Measurements from ENCODE around the gene LHFPL3. TPM values are rescaled to one million over a fixed set of nuclear protein-coding genes. Genes with fewer than 3 reads are reported as not detected.

Gene LHFPL3
- total and polyA plus RNA-seq, 2 experiments from 2014 or later = not detected

DNA sequence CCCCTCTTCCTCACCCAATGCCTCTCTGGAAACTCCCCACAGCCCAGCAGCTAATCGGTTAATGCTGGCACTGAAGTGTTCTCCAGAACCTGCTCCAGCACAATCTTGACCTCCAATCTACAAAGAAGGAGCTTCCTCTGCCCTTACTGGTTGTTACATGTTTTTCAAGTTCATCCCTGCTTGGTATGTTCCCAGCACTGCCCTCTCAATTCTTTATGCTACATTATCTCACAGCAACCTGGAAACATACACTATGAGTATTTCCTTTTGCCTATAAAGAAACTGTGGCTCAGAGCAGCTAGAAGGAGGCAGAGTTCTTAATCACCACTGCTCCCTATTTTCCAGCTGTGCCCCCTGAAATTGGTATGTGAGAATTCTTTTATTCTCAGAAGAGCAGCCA, 601.5 kb downstream of the LHFPL3 start:
- Histone ChIP-seq H3K9me3 (ENCODE audit: low read depth) (no peaks in the 10 kb centered on the region), H3K4me1 (ENCODE audit: low read depth) (peaks cover 15% of the 10 kb centered on the region), H3K27ac (peak overlapping the region; percentile 24), H3K4me3 (no peak overlapping the region), H3K36me3 (no peaks in the 10 kb centered on the region), H3K27me3 (no peaks in the 10 kb centered on the region)
- no peak for DNase-seq (ENCODE audit: low read depth in 1 of 2, low spot score in 1 of 2)
- TF ChIP-seq, protein P1, sequence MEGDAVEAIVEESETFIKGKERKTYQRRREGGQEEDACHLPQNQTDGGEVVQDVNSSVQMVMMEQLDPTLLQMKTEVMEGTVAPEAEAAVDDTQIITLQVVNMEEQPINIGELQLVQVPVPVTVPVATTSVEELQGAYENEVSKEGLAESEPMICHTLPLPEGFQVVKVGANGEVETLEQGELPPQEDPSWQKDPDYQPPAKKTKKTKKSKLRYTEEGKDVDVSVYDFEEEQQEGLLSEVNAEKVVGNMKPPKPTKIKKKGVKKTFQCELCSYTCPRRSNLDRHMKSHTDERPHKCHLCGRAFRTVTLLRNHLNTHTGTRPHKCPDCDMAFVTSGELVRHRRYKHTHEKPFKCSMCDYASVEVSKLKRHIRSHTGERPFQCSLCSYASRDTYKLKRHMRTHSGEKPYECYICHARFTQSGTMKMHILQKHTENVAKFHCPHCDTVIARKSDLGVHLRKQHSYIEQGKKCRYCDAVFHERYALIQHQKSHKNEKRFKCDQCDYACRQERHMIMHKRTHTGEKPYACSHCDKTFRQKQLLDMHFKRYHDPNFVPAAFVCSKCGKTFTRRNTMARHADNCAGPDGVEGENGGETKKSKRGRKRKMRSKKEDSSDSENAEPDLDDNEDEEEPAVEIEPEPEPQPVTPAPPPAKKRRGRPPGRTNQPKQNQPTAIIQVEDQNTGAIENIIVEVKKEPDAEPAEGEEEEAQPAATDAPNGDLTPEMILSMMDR (IDR thresholded peaks at IDR 0.05; ENCODE audit: low read depth, low read length) = no peak

DNA sequence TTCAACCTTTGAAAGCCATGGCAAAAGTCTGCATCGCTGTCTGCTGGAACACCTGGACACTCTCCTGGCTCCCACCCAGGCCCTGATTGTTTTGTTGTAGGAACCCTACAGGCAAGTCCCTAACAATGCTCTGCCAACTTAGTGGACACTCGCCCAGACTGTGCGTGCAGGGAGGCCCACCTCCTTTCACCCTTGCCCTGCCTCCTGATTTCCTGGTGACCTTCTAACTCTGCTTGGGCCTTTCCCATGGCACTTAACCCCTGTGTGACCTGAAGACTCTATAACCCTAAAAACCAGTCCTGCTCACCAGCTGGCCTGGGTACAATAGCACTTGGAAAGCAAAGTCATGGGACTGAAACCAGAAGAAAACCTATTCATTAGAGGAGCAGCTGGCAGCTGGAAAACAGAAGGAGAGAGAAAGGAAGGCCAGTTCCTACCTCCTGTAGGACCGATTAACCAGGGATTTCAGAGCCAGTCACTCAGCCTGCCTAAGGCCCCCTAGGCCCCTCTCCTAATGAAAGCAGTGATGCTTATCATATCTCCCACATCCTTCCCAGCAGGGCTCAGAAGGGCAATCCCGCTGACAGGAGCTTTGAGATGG, 602.9 kb downstream of the LHFPL3 start:
- no peaks in the 10 kb centered on the region for H3K27me3 ChIP-seq
- H3K36me3 ChIP-seq = no peaks in the 10 kb centered on the region
- no peaks in the 10 kb centered on the region for H3K9me3 ChIP-seq (ENCODE audit: low read depth)
- no peak overlapping the region for H3K4me3 ChIP-seq
- peak in 1 of 2 donors; percentile 29 for DNase-seq (ENCODE audit: low read depth in 1 of 2, low spot score in 1 of 2)
- peaks cover 15% of the 10 kb centered on the region for H3K4me1 ChIP-seq (ENCODE audit: low read depth)
- TF ChIP-seq, protein P1 (IDR thresholded peaks at IDR 0.05; ENCODE audit: low read depth, low read length) = no peak
- H3K27ac ChIP-seq = peak overlapping the region; percentile 84

DNA sequence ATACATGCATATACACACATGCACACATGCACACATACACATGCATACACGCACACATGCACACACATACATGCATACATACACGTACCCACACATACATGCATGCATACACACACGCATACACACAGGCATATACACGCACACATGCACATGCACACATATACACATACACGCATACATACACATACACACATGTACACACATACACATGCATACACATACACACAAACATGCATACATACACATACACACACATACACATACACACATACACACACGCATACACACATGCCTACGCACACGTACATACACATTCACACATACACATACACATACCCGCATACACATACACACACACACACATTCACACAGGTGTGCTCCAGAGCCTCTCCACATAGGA, 604.6 kb downstream of the LHFPL3 start:
- H3K27me3 ChIP-seq = no peaks in the 10 kb centered on the region
- TF ChIP-seq, protein P1 (IDR thresholded peaks at IDR 0.05; ENCODE audit: low read depth, low read length) = no peak
- no peak overlapping the region for H3K27ac ChIP-seq
- H3K36me3 ChIP-seq = no peaks in the 10 kb centered on the region
- no peak overlapping the region for H3K4me3 ChIP-seq
- DNase-seq (ENCODE audit: low read depth in 1 of 2, low spot score in 1 of 2) = no peak
- H3K4me1 ChIP-seq (ENCODE audit: low read depth) = peaks cover 15% of the 10 kb centered on the region
- H3K9me3 ChIP-seq (ENCODE audit: low read depth) = no peaks in the 10 kb centered on the region

DNA sequence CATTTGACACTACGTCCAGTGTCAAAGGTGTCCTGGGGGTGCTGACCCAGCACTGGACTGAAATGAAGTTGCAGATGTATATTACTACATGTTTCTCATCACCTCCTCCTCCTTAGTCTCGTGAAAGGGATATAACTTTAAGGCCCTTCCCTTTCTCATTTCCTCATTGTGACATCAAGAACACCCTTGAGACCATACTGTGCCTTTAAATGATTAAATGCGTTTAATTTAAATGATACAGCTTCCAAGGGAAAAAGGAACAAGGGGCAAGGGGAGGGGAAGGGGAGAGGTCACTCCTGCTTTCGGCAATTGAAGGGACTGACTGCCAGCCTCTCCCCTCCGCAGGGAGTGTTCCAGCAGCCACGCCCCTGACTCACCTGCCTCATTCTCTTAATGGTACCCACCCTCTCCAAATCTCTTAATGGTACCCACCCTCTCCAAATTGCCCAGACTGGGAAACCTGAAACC, 605.2 kb downstream of the LHFPL3 start:
- no peak for DNase-seq (ENCODE audit: low read depth in 1 of 2, low spot score in 1 of 2)
- H3K27ac ChIP-seq = no peak overlapping the region
- no peaks in the 10 kb centered on the region for H3K27me3 ChIP-seq
- TF ChIP-seq, protein P1 (IDR thresholded peaks at IDR 0.05; ENCODE audit: low read depth, low read length) = no peak
- no peak overlapping the region for H3K4me3 ChIP-seq
- peaks cover 15% of the 10 kb centered on the region for H3K4me1 ChIP-seq (ENCODE audit: low read depth)
- no peaks in the 10 kb centered on the region for H3K36me3 ChIP-seq
- H3K9me3 ChIP-seq (ENCODE audit: low read depth) = no peaks in the 10 kb centered on the region

DNA sequence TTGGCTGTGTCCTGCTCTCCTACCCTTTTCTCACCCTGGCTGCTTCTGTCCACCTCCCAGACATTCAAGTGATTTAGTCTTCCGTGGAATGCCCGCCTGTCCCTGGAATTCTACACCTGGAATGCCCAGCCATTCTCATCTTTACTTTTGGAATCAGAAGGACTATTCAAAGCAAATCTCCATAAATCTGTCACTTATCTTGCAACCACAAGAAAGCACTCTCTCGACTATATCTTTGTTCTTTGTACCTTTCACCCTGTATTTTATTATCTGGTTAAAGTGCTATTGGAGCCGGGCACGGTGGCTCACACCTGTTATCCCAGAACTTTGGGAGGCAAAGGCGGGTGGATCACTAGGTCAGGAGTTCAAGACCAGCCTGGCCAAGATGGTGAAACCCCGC, 606.3 kb downstream of the LHFPL3 start:
- Histone ChIP-seq H3K9me3 (ENCODE audit: low read depth) (no peaks in the 10 kb centered on the region), H3K4me1 (ENCODE audit: low read depth) (peaks cover 15% of the 10 kb centered on the region), H3K27ac (no peak overlapping the region), H3K4me3 (no peak overlapping the region), H3K36me3 (no peaks in the 10 kb centered on the region), H3K27me3 (no peaks in the 10 kb centered on the region)
- TF ChIP-seq, protein P1 (IDR thresholded peaks at IDR 0.05; ENCODE audit: low read depth, low read length) = no peak
- DNase-seq (ENCODE audit: low read depth in 1 of 2, low spot score in 1 of 2) = no peak
